LNCAP (cell line): Measurements from ENCODE around the gene CHPF2.

Experiments
- CTCF ChIP-seq: fragments of 450-650 bp; IDR thresholded peaks from 2 replicates; pipeline ENCODE4 v1.5.1; 2017; ENCODE audit warnings: mild to moderate bottlenecking

Gene CHPF2

GRCh38 chr7:151276666-151277590 is 44.6 kb downstream of the CHPF2 start:
- TF ChIP-seq CTCF: no peak

- no peak for TF ChIP-seq CTCF
These were observed 45.3 kb downstream of the CHPF2 start for GRCh38 chr7:151277631-151278030.

- no peak for TF ChIP-seq CTCF
These were observed 46.7 kb downstream of the CHPF2 start for GRCh38 chr7:151278949-151279348.

- no peak for TF ChIP-seq CTCF
These were observed 47.6 kb downstream of the CHPF2 start for GRCh38 chr7:151279868-151280267.

GRCh38 chr7:151280388-151281019 is 48.2 kb downstream of the CHPF2 start:
- TF ChIP-seq CTCF: no peak

GRCh38 chr7:151281686-151282085 is 49.4 kb downstream of the CHPF2 start:
- no peak for TF ChIP-seq CTCF

- TF ChIP-seq CTCF: no peak
These were observed 49.8 kb downstream of the CHPF2 start for GRCh38 chr7:151282111-151282510.
